Parathyroid adenoma (tissue), 2 donors: ENCODE measurements around the gene CARS1.

ENCODE experiments used
- H2AFZ ChIP-seq: fragments of 300-600 bp; sonication (generic); one replicate; pipeline ENCODE4 v1.7.0; 2017; ENCODE audit warnings: antibody characterized with exemption, mild to moderate bottlenecking
- H3K27ac ChIP-seq: fragments of 300-600 bp; sonication (generic); one replicate; pipeline ENCODE4 v1.7.0; 2017
- H3K27me3 ChIP-seq: fragments of 300-600 bp; sonication (generic); one replicate; pipeline ENCODE4 v1.7.0; 2017; ENCODE audit warnings: low read length; ENCODE audit not compliant: control insufficient read depth, insufficient read depth
- H3K36me3 ChIP-seq: fragments of 300-600 bp; sonication (generic); one replicate; pipeline ENCODE4 v1.7.0; 2017; ENCODE audit warnings: low read length; ENCODE audit not compliant: control insufficient read depth, insufficient read depth
- H3K4me1 ChIP-seq: fragments of 300-600 bp; sonication (generic); one replicate; pipeline ENCODE4 v1.7.0; 2017; ENCODE audit warnings: control low read depth
- H3K4me2 ChIP-seq: fragments of 300-600 bp; sonication (generic); one replicate; pipeline ENCODE4 v1.7.0; 2017; ENCODE audit warnings: low read length
- H3K4me3 ChIP-seq: fragments of 300-600 bp; sonication (generic); one replicate; pipeline ENCODE4 v1.7.0; 2017; ENCODE audit warnings: low read depth, low read length
- H3K79me2 ChIP-seq: fragments of 300-600 bp; sonication (generic); one replicate; pipeline ENCODE4 v1.7.0; 2017; ENCODE audit warnings: control low read depth
- H3K9ac ChIP-seq: fragments of 300-600 bp; sonication (generic); one replicate; pipeline ENCODE4 v1.7.0; 2017; ENCODE audit warnings: mild to moderate bottlenecking
- H3K9me3 ChIP-seq: fragments of 300-600 bp; sonication (generic); one replicate; pipeline ENCODE4 v1.7.0; 2017; ENCODE audit warnings: low read length; ENCODE audit not compliant: control insufficient read depth
- TF ChIP-seq, protein P1 (sequence below): fragments of 300-600 bp; sonication (generic); IDR thresholded peaks from one replicate; pipeline ENCODE4 v1.7.0; 2017; ENCODE audit warnings: antibody characterized with exemption, mild to moderate bottlenecking
- donor health status: primary hyperparathyroidism.

CARS1 gene

DNA sequence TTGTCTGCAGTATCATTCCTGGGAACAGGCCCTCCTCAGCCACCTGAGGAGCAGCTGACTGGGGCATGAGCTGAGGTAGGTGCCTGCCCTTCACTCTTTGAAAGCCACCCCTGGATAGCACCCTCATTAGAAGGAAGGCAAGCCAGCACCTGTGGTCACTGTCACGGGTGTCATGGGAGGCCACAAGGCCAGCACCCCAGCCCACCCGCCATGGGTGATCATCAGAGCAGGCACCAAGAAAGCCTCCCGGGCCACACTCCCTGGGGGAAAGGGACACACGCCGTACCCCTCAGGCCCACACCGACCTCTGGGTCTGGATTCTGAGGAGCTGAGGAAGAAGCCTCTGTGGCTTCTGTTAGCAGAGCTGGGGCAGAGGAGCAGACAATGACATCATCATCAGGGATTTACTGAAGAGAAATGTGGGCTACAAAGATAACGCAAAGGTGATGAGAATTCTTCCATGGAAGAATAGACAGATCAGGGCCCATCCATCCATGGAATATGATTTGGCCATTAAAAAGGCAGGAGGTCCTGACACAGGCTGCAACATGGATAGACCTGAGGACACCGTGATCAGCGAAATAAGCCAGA, 48.4 kb downstream of the CARS1 start:
- H2AFZ ChIP-seq, result no peak overlapping the region
- H3K36me3 ChIP-seq, result no peaks in the 10 kb centered on the region
- no peaks in the 10 kb centered on the region for H3K79me2 ChIP-seq
- TF ChIP-seq, protein P1, sequence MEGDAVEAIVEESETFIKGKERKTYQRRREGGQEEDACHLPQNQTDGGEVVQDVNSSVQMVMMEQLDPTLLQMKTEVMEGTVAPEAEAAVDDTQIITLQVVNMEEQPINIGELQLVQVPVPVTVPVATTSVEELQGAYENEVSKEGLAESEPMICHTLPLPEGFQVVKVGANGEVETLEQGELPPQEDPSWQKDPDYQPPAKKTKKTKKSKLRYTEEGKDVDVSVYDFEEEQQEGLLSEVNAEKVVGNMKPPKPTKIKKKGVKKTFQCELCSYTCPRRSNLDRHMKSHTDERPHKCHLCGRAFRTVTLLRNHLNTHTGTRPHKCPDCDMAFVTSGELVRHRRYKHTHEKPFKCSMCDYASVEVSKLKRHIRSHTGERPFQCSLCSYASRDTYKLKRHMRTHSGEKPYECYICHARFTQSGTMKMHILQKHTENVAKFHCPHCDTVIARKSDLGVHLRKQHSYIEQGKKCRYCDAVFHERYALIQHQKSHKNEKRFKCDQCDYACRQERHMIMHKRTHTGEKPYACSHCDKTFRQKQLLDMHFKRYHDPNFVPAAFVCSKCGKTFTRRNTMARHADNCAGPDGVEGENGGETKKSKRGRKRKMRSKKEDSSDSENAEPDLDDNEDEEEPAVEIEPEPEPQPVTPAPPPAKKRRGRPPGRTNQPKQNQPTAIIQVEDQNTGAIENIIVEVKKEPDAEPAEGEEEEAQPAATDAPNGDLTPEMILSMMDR, result no peak
- H3K4me1 ChIP-seq, result no peaks in the 10 kb centered on the region
- no peak overlapping the region for H3K9ac ChIP-seq
- H3K27ac ChIP-seq, result no peak overlapping the region
- H3K4me2 ChIP-seq, result no peak overlapping the region
- H3K9me3 ChIP-seq, result no peaks in the 10 kb centered on the region
- no peaks in the 10 kb centered on the region for H3K27me3 ChIP-seq
- no peak overlapping the region for H3K4me3 ChIP-seq

- Histone ChIP-seq H3K4me1 (no peaks in the 10 kb centered on the region), H3K9ac (no peak overlapping the region), H3K4me2 (no peak overlapping the region), H3K79me2 (no peaks in the 10 kb centered on the region), H3K27me3 (no peaks in the 10 kb centered on the region), H3K27ac (no peak overlapping the region), H3K9me3 (no peaks in the 10 kb centered on the region), H2AFZ (no peak overlapping the region), H3K4me3 (no peak overlapping the region), H3K36me3 (no peaks in the 10 kb centered on the region)
- TF ChIP-seq, protein P1, result no peak
Measured at GRCh38 chr11:3007404-3008010, 49.7 kb downstream of the CARS1 start.

- no peak overlapping the region for H3K27ac ChIP-seq
- no peaks in the 10 kb centered on the region for H3K27me3 ChIP-seq
- H3K79me2 ChIP-seq, result no peaks in the 10 kb centered on the region
- H3K9ac ChIP-seq, result no peak overlapping the region
- no peaks in the 10 kb centered on the region for H3K9me3 ChIP-seq
- no peaks in the 10 kb centered on the region for H3K4me1 ChIP-seq
- H3K4me3 ChIP-seq, result no peak overlapping the region
- H2AFZ ChIP-seq, result no peak overlapping the region
- TF ChIP-seq, protein P1, result no peak
- no peak overlapping the region for H3K4me2 ChIP-seq
- H3K36me3 ChIP-seq, result no peaks in the 10 kb centered on the region
Measured at GRCh38 chr11:3006505-3007260, 50.5 kb downstream of the CARS1 start.

GRCh38 chr11:3004481-3004880, 52.7 kb downstream of the CARS1 start:
- H3K27me3 ChIP-seq, result no peaks in the 10 kb centered on the region
- no peaks in the 10 kb centered on the region for H3K79me2 ChIP-seq
- H3K27ac ChIP-seq, result no peak overlapping the region
- H3K4me1 ChIP-seq, result peaks cover 11% of the 10 kb centered on the region
- no peak overlapping the region for H2AFZ ChIP-seq
- H3K9ac ChIP-seq, result no peak overlapping the region
- no peak overlapping the region for H3K4me3 ChIP-seq
- H3K9me3 ChIP-seq, result no peaks in the 10 kb centered on the region
- H3K36me3 ChIP-seq, result no peaks in the 10 kb centered on the region
- TF ChIP-seq, protein P1, result no peak
- H3K4me2 ChIP-seq, result no peak overlapping the region
